ENCODE measurements around the gene PUS3.

The PUS3 gene

DNA sequence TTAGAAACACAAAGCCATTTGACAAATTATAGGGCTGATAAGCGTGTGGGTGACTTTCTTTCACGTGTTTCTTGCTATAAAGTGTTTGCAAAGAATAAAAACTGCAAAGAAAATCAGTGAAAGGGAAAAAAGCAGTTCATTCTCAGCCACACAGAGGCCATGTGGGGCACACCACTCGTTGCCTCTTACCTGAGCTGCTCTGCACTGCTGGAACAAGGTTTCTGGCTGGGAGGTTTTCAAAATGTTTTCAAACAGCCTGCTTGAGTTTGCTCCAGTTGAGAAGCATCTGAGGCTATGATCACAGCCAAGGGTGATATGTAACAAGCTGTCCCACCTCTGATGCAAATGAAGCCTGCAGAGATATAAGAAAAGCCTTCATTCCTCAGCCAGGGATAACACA lies 28.1 kb upstream of the PUS3 start:
- POLR2A ChIA-PET: no interaction called here
- CTCF ChIA-PET: interaction anchor here (1.0 to 1.5 kb wide), 3 partner anchors 9 to 13 kb away, joined by 3 to 7 read pairs (median 4); no protein-coding TSS in a partner anchor
- TF ChIP-seq CTBP1 (IDR thresholded peaks at IDR 0.05; ENCODE audit: borderline replicate concordance): no peak
- no peak for TF ChIP-seq SUZ12 (IDR thresholded peaks at IDR 0.05)
- no peak for TF ChIP-seq FOXK2 (IDR thresholded peaks at IDR 0.05)
- TF ChIP-seq, protein P1, sequence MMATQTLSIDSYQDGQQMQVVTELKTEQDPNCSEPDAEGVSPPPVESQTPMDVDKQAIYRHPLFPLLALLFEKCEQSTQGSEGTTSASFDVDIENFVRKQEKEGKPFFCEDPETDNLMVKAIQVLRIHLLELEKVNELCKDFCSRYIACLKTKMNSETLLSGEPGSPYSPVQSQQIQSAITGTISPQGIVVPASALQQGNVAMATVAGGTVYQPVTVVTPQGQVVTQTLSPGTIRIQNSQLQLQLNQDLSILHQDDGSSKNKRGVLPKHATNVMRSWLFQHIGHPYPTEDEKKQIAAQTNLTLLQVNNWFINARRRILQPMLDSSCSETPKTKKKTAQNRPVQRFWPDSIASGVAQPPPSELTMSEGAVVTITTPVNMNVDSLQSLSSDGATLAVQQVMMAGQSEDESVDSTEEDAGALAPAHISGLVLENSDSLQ (IDR thresholded peaks at IDR 0.05): no peak
- TF ChIP-seq ELF4 (IDR thresholded peaks at IDR 0.05): no peak
- TF ChIP-seq ARNT (IDR thresholded peaks at IDR 0.05): no peak
- TF ChIP-seq FOXM1 (IDR thresholded peaks at IDR 0.05; ENCODE audit: borderline replicate concordance): no peak
- no peak for TF ChIP-seq ZNF384 (IDR thresholded peaks at IDR 0.05)
- no peak for TF ChIP-seq HDGF (IDR thresholded peaks at IDR 0.05; ENCODE audit: borderline replicate concordance)
- DNase-seq (ENCODE audit: extremely low spot score): no peak

DNA sequence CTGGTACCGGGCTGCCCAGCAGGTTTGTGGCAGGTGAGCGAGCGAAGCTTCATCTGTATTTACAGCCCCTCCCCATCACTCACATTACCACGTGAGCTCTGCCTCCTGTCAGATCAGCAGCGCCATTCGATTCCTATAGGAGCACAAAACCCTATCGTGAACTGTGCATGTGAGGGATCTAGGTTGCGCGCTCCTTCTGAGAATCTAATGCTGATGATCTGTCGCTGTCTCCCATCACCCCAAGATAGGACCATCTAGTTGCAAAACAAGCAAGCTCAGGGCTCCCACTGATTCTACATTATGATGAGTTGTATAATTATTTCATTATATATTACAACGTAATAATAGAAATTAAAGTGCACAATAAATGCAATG lies 27.1 kb upstream of the PUS3 start:
- TF ChIP-seq ARNT (IDR thresholded peaks at IDR 0.05) (no peak), ELF4 (IDR thresholded peaks at IDR 0.05) (no peak), FOXK2 (IDR thresholded peaks at IDR 0.05) (no peak), FOXA1 (IDR thresholded peaks at IDR 0.05) (no peak), SUZ12 (IDR thresholded peaks at IDR 0.05) (no peak), L3MBTL2 (conservative IDR thresholded peaks at IDR 0.05) (no peak), LEF1 (IDR thresholded peaks at IDR 0.05; ENCODE audit: borderline replicate concordance) (no peak), NFRKB (IDR thresholded peaks at IDR 0.05) (no peak), CTBP1 (IDR thresholded peaks at IDR 0.05; ENCODE audit: borderline replicate concordance) (no peak), BHLHE40 (IDR thresholded peaks at IDR 0.05; ENCODE audit: borderline replicate concordance) (no peak), ZNF384 (IDR thresholded peaks at IDR 0.05) (no peak), FOXM1 (IDR thresholded peaks at IDR 0.05; ENCODE audit: borderline replicate concordance) (no peak), TARDBP (IDR thresholded peaks at IDR 0.05) (no peak), HDGF (IDR thresholded peaks at IDR 0.05; ENCODE audit: borderline replicate concordance) (no peak), SP1 (IDR thresholded peaks at IDR 0.05) (no peak)
- TF ChIP-seq, protein P1 (IDR thresholded peaks at IDR 0.05): no peak
- POLR2A ChIA-PET: interaction anchor here (0.5 to 1.2 kb wide), 2 partner anchors 17 to 27 kb away, joined by 3 read pairs; partner anchors contain the start of gene PUS3
- CTCF ChIA-PET: interaction anchor here (1.4 kb wide), 1 partner anchor 263 kb away, joined by 4 read pairs; no protein-coding TSS in a partner anchor
- DNase-seq (ENCODE audit: extremely low spot score): no peak

DNA sequence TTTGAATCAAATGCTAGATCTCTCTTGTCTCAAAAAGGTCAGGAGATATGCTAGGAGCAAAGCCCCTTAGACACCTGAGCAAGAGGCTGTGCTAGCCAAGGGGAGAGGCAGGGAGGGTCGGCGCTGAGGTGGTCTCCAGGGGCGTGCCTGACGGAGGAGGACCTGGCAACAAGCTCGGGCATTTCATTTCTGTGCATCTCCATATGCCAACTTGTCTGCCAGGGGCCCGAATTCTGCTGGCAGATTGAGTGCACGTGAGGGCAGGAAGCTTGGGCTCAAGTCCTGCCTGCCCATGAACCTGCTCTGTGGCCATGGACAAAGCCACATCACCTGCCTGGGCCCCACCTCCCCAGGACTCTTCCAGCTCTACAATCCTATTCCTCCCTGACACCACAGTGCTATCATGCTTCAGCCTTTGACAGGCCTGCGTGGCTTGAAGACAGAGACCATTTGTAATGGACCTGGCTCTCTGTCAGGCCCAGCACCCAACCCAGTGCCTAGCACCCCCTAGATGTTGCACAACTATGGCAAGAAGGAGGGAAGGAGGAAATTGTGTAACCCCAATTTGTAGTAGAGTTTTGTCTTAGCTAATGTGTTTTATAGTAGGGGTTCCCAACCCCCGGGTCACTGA lies 26.6 kb upstream of the PUS3 start:
- TF ChIP-seq HDGF (IDR thresholded peaks at IDR 0.05; ENCODE audit: borderline replicate concordance): no peak
- no peak for TF ChIP-seq FOXM1 (IDR thresholded peaks at IDR 0.05; ENCODE audit: borderline replicate concordance)
- TF ChIP-seq FOXA1 (IDR thresholded peaks at IDR 0.05): no peak
- no peak for TF ChIP-seq FOXK2 (IDR thresholded peaks at IDR 0.05)
- no peak for TF ChIP-seq SUZ12 (IDR thresholded peaks at IDR 0.05)
- TF ChIP-seq, protein P1 (IDR thresholded peaks at IDR 0.05): no peak
- TF ChIP-seq L3MBTL2 (conservative IDR thresholded peaks at IDR 0.05): no peak
- no peak for TF ChIP-seq NFRKB (IDR thresholded peaks at IDR 0.05)
- no peak for TF ChIP-seq SP1 (IDR thresholded peaks at IDR 0.05)
- TF ChIP-seq ZNF384 (IDR thresholded peaks at IDR 0.05): no peak
- TF ChIP-seq ARNT (IDR thresholded peaks at IDR 0.05): no peak
- ChIA-PET POLR2A (interaction anchor here (1.2 kb wide), 1 partner anchor 26 kb away, joined by 3 read pairs; the partner anchor contains the start of gene PUS3), CTCF (interaction anchor here (1.4 kb wide), 1 partner anchor 264 kb away, joined by 4 read pairs; no protein-coding TSS in a partner anchor)
- DNase-seq (ENCODE audit: extremely low spot score): no peak

DNA sequence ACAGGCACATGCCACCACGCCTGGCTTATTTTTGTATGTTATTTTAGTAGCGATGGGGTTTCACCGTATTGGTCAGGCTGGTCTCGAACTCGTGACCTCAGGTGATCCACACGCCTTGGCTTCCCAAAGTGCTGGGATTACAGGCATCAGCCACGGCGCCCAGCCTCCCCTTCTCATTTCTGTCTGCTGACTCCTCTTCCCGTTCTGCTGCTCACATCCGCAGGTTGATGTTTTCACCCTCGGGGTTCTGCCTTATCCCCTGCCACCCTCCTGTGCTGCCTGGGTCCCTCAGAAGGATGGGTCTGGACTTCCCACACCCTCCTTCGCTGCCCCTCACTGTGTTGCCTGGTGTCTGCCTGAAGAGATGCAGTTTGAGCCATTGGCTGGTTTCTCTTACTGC lies 23.7 kb upstream of the PUS3 start:
- POLR2A ChIA-PET: no interaction called here

DNA sequence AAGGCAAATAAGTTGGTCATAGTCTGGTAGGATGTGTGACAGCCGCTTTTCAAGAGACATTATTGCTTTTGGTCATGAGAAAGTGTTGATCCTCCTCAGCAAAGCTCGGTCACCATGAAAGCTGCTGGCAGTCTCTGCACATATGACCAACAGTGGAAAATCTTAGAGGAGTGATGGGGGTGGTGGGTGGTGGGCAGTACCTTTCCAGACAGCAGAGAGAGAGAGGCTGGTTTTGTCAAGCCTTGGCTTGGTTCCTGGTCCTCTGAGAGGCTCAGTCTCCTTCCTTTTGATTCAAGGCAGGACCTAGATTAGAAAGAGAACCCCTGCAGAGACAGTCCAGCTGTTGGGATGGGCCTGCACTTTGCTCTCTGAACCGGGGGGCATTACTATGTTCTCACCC lies 22.8 kb upstream of the PUS3 start:
- no peak for DNase-seq (ENCODE audit: extremely low spot score)
- ChIA-PET POLR2A (no interaction called here), CTCF (interaction anchor here (0.8 kb wide), 1 partner anchor 16 kb away, joined by 3 read pairs; no protein-coding TSS in a partner anchor)
- TF ChIP-seq HDGF (IDR thresholded peaks at IDR 0.05; ENCODE audit: borderline replicate concordance) (no peak), NFRKB (IDR thresholded peaks at IDR 0.05) (no peak), L3MBTL2 (conservative IDR thresholded peaks at IDR 0.05) (no peak), TARDBP (IDR thresholded peaks at IDR 0.05) (no peak), SUZ12 (IDR thresholded peaks at IDR 0.05) (no peak), ZNF384 (IDR thresholded peaks at IDR 0.05) (no peak), CTBP1 (IDR thresholded peaks at IDR 0.05; ENCODE audit: borderline replicate concordance) (no peak), FOXM1 (IDR thresholded peaks at IDR 0.05; ENCODE audit: borderline replicate concordance) (no peak), LEF1 (IDR thresholded peaks at IDR 0.05; ENCODE audit: borderline replicate concordance) (no peak), FOXA1 (IDR thresholded peaks at IDR 0.05) (no peak), FOXK2 (IDR thresholded peaks at IDR 0.05) (no peak), SP1 (IDR thresholded peaks at IDR 0.05) (no peak), ELF4 (IDR thresholded peaks at IDR 0.05) (no peak), BHLHE40 (IDR thresholded peaks at IDR 0.05; ENCODE audit: borderline replicate concordance) (no peak), ARNT (IDR thresholded peaks at IDR 0.05) (no peak)
- TF ChIP-seq, protein P1 (IDR thresholded peaks at IDR 0.05): no peak

More for the DNA sequence above, 23.7 kb upstream of the PUS3 start:
- no peak for DNase-seq (ENCODE audit: extremely low spot score)
- CTCF ChIA-PET: no interaction called here
- TF ChIP-seq ARNT (IDR thresholded peaks at IDR 0.05) (no peak), SP1 (IDR thresholded peaks at IDR 0.05) (no peak), LEF1 (IDR thresholded peaks at IDR 0.05; ENCODE audit: borderline replicate concordance) (no peak), FOXK2 (IDR thresholded peaks at IDR 0.05) (no peak), L3MBTL2 (conservative IDR thresholded peaks at IDR 0.05) (no peak), SUZ12 (IDR thresholded peaks at IDR 0.05) (no peak), ZNF384 (IDR thresholded peaks at IDR 0.05) (no peak), CTBP1 (IDR thresholded peaks at IDR 0.05; ENCODE audit: borderline replicate concordance) (no peak), BHLHE40 (IDR thresholded peaks at IDR 0.05; ENCODE audit: borderline replicate concordance) (no peak), NFRKB (IDR thresholded peaks at IDR 0.05) (no peak)
- TF ChIP-seq, protein P1 (IDR thresholded peaks at IDR 0.05): no peak
